SKM-1 treated with dmso at 0.1 percent for 144 hours (cell line): ENCODE data around the gene EFR3B.
A peak's percentile ranks its signal among the peaks of the same experiment; 100 is the strongest.
"Not testable (repeated sequence)": the region's sequence is repeated elsewhere in the genome, so short reads cannot be mapped to it uniquely, and the experiment has no call there.

Source experiments
- DNase-seq: peaks from one replicate; lab custom pipeline; 2025; ENCODE audit not compliant: unreplicated experiment; lab: John Stamatoyannopoulos, UW

The EFR3B gene

GRCh38 chr2:25141120-25141519, 99.2 kb downstream of the EFR3B start:
- DNase-seq: no peak

- DNase-seq: no peak
Observed at GRCh38 chr2:25145803-25146202, 103.9 kb downstream of the EFR3B start.

- DNase-seq: no peak
Observed at GRCh38 chr2:25146896-25147295, 105.0 kb downstream of the EFR3B start.

GRCh38 chr2:25149646-25150045, 107.8 kb downstream of the EFR3B start:
- no peak for DNase-seq

- not testable (repeated sequence) for DNase-seq
Observed at GRCh38 chr2:25150993-25151392, 109.1 kb downstream of the EFR3B start.

- no peak for DNase-seq
Observed at GRCh38 chr2:25151718-25152117, 109.8 kb downstream of the EFR3B start.

GRCh38 chr2:25155401-25155800, 113.5 kb downstream of the EFR3B start:
- DNase-seq: no peak

GRCh38 chr2:25158096-25158852, 116.4 kb downstream of the EFR3B start:
- no peak for DNase-seq

- no peak for DNase-seq
Observed at GRCh38 chr2:25159949-25160348, 118.1 kb downstream of the EFR3B start.

- no peak for DNase-seq
Observed at GRCh38 chr2:25160376-25160775, 118.5 kb downstream of the EFR3B start.

- no peak for DNase-seq
Observed at GRCh38 chr2:25161055-25161781, 119.3 kb downstream of the EFR3B start.

GRCh38 chr2:25162061-25162460, 120.2 kb downstream of the EFR3B start:
- DNase-seq: not testable (repeated sequence)

GRCh38 chr2:25164561-25164960, 122.7 kb downstream of the EFR3B start:
- no peak for DNase-seq

- DNase-seq: peak; percentile 14
Observed at GRCh38 chr2:25165992-25166875, 124.4 kb downstream of the EFR3B start.

GRCh38 chr2:25168256-25169072, 126.6 kb downstream of the EFR3B start, which contains the start of gene POMC:
TSS of gene POMC (minus strand) at chr2:25168580. CDS start at chr2:25164772, 3,808 bp downstream.
- DNase-seq: no peak

- no peak for DNase-seq
Observed at GRCh38 chr2:25169073-25169470, 127.2 kb downstream of the EFR3B start.

GRCh38 chr2:25170888-25171287, 129.0 kb downstream of the EFR3B start:
- DNase-seq: no peak

GRCh38 chr2:25173719-25174118, 131.8 kb downstream of the EFR3B start:
- DNase-seq: no peak

GRCh38 chr2:25174192-25174861, 132.5 kb downstream of the EFR3B start:
- no peak for DNase-seq

- peak; percentile 3 for DNase-seq
Observed at GRCh38 chr2:25176138-25176537, 134.3 kb downstream of the EFR3B start.
